ENCODE results near the gene APOBEC3F.

DNA sequence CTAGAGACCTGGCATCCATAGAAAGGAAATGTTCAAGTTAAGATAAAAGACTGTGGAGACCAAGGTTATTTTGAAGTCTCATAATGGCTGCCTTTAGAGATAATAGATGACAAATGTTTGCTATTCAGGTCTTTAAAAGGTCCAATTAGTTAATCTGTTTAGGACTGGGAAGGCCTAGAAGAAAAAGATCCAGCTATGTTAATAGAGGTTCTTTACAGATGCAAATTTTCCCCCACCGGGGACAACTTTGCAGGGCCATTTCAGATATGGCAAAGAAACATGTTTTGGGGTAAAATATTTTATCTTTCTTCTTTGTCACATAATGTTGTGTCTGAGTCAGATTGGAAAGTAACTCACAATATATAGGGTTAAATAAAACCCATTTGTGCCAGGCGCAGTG lies 33.3 kb downstream of the APOBEC3F start:
- no peak for TF ChIP-seq POLR2A (IDR thresholded peaks at IDR 0.05)
- TF ChIP-seq, protein P1, sequence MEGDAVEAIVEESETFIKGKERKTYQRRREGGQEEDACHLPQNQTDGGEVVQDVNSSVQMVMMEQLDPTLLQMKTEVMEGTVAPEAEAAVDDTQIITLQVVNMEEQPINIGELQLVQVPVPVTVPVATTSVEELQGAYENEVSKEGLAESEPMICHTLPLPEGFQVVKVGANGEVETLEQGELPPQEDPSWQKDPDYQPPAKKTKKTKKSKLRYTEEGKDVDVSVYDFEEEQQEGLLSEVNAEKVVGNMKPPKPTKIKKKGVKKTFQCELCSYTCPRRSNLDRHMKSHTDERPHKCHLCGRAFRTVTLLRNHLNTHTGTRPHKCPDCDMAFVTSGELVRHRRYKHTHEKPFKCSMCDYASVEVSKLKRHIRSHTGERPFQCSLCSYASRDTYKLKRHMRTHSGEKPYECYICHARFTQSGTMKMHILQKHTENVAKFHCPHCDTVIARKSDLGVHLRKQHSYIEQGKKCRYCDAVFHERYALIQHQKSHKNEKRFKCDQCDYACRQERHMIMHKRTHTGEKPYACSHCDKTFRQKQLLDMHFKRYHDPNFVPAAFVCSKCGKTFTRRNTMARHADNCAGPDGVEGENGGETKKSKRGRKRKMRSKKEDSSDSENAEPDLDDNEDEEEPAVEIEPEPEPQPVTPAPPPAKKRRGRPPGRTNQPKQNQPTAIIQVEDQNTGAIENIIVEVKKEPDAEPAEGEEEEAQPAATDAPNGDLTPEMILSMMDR (IDR thresholded peaks at IDR 0.05), result no peak

All from right lobe of liver (tissue), 4 donors.